Glomerular visceral epithelial cell (primary cell): Measurements from ENCODE around the gene GUCY1A2.
A peak's percentile ranks its signal among the peaks of the same experiment; 100 is the strongest.
"Not testable (repeated sequence)": the region's sequence is repeated elsewhere in the genome, so short reads cannot be mapped to it uniquely, and the experiment has no call there.

Experiments used
- DNase-seq: peaks from one replicate; pipeline ENCODE4 v3.0.0-alpha.2; 2016; ENCODE audit errors: extremely low spot score

GUCY1A2 gene

GRCh38 chr11:106939157-106939556, 79.1 kb downstream of the GUCY1A2 start:
- DNase-seq: no peak

DNA sequence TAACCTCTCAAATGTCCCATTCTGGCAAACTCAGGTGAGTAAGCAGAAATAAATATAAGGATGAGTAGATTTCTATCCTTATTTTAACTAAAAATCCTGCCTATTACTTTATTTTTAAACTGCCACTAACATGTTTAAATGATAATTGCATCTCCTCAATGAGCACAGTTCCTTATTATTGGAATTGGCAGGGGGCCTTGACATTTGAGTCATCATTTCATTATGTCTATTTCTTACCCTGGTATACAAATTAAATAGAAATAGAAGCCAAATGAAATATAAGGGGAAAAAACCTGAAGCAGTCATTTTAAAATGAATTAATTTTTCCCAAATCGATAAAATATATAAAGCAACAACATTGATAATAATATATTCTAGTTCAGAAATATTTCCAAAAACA, 81.2 kb downstream of the GUCY1A2 start:
- DNase-seq: no peak

DNA sequence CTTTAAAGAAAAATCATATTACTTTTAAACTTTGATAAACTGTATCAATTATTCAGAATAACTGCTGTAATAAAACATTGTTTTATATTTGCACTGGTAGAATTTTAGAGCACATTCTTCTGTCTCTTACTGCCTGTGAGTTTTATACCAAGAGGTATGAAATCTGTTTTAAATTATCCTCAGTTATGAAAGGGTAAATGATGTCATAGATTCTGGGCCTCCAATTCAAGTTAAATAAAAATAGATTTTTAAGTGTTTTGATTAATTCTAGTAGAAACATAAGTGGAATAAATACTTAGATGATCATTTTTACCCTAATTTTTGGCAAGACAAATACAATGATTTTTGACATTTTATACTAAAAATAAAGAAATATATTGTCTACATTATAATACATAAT, 93.0 kb downstream of the GUCY1A2 start:
- no peak for DNase-seq

DNA sequence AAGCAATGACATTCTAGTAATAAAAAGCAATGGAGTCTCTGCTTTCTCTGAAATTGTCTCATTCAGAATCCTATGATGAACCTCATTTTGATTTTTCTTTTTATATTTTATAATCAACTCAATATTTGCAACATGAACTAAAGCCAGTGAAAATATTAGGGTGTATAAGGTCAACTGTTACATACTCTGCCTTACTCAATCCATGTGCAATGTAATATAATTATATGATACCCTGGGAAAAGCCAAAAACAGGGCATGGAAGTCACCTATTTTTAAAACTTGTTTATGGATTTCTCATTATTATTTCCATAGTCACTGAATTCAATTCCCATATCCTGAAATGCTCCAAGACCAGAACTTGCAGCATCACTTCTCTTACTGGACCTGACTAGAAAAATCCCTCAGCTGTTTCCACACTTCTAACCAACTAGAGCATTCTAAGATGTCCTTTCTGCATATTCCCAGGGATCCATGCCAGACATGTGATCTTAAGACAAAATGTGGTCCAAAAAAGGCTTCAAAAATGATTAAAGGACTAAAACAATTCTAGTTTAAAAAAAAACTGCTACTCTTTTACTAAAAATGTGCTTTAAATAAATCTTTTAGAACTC, 97.3 kb downstream of the GUCY1A2 start:
- no peak for DNase-seq

DNA sequence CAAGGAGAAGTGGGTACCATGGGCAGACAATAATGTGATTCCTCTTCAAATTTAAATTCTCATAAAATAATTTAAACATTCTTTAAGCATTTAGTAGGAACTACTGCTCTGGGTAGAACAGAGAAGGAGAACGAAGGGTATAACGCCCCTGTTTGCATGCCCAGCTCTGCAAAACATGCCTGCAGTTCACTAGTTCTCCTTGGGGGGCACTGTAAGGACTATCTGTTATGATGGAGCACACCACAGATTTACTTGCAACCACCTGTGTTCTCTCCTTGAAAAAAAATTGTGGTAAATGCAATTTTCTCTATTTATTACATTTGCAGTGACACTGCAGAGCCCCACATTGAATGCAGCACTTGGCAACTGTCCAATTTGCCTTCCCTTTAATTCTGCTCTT, 100.3 kb downstream of the GUCY1A2 start:
- DNase-seq: peak; percentile 5

DNA sequence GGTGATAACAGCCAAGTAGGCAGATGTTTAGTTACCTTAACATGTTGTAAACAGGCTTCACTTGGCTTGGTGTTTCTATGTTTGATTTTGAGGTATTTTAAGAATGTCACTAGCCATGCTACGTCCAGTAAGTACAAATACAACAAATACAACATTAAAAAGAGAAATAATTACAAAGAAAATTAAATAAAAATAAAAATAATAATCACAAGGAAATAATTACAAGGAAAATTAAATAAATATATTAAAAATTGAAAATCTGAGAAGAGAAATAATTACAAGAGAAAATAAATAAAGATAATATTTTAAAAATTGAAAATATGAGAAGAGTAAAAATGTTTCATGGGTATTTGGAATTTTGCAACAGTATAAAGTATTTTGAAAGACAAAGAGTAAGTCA, 103.9 kb downstream of the GUCY1A2 start:
- DNase-seq: no peak

- no peak for DNase-seq
These were observed 105.1 kb downstream of the GUCY1A2 start for GRCh38 chr11:106913141-106913540.

DNA sequence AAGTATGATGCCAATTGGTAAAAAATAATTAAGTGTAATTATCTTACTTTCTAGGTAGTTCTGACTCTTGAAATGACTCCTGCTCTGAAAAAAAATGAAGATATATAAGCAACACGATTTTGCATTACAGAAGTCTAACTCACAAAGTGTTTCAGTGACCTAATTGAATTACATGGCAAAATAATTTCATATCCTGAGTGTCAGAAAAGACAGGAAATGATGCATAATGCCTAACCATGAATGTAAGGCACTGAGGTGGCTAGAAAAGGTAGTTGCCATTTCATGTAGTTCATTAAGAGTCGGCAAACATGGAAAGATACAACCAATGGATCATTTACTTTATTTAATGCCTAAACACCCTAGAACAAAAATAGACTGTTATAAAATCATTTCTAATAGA, 113.5 kb downstream of the GUCY1A2 start:
- no peak for DNase-seq

- no peak for DNase-seq
These were observed 128.6 kb downstream of the GUCY1A2 start for GRCh38 chr11:106889718-106890117.

DNA sequence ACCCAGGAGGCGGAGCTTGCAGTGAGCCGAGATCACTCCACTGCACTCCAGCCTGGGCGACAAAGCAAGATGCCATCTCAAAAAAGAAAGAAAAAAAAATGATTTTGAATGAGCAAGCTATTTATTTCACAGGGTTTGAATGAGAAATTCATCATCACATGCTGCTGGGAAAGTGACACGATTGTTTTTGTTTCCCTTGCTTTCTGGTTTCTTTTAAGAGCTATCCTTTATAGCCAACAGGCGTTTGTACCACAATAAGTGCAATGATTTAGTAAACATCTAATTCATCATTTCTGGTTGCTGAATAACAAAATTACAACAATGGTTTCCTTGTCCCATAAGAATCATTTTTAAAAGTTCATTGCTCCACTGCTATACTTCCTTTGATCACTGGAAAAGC, 129.9 kb downstream of the GUCY1A2 start:
- DNase-seq: no peak

GRCh38 chr11:106883693-106884092, 134.6 kb downstream of the GUCY1A2 start:
- DNase-seq: not testable (repeated sequence)

DNA sequence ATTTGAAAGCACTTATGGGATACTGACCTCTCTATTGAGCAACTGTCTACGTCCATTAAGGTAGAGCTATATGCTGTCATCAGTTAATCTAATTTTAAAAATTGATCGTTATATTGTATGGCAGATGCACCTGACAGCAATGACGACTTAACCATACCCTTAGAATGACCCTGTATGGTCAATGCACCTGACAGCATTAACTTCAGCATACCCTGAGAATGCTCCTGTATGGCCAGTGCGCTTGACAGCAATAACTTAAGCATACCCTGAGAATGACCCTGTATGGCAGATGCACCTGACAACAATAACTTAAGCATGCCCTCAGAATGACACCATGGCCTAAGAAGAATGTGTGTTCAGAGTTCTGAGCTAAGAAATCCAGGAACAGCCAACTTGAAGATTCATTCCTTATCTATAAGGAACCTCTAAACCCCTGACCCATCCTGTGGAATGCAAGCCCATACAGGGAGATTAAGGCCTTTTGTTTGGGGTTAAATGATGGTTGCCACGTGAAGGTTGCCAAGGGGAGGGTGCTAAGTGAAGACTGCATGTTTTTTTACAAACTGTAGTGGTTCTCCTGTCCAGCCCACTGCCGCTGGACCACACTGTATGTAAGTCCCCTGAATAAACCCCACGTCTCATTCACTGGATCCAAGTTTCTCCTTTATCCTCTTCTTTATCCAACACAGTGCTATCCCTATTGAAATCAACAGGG, 138.3 kb downstream of the GUCY1A2 start:
- DNase-seq: no peak

DNA sequence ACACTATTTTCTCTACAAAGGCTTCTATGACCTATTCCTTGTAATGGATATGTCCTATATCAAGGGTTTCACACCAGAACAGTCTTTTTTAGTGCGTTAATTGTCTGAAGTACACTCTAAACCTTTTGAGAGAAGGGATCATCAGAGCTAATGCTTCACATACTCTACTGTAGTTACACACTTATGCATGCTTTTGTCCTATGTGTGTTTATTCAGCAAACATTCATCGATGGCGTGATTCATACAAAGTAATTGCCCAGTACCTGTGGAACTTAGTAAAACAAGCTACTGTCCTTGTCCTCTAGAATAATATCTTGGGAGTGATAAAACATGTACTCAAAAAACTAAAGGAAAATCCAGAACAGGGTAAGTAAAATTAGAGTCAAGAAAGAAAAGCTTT, 139.2 kb downstream of the GUCY1A2 start:
- DNase-seq: no peak

DNA sequence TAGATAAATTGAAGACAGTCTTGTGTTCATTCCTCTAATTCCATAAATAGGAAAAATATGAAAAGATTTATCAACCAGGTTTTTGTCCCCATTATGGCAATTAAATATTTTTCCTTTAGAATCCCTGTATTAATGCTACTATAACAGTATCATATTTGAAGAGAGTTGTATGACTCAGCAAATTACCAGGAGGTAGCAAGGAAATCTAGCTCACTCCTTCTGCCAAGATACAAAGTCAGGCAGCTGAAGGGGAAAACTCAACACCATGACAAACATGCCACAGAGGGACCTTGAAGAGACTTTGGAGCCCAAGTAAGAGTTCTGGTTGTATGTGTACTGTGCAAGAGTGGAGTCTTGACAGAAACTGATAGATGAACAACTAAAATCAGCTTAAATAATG, 143.3 kb downstream of the GUCY1A2 start:
- DNase-seq: no peak

- DNase-seq: no peak
These were observed 146.0 kb downstream of the GUCY1A2 start for GRCh38 chr11:106872246-106872645.

DNA sequence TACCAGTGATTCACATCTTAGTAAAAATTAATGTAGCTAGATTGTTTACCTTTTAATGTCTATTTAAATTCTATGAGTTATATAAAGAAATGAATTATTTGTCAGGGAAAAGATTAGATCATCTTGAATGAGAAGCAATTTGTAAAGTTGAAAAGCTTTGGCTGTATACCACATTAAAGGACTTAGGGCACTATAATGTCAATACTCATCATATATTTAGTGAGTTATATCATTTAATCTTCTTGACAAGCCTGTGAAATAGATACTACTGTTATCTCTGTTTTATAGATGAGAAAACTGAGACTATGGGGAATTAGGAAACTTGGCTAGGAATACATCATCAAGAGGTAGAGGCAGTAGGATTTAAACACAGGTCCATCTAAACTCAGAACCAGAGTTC, 160.1 kb downstream of the GUCY1A2 start:
- no peak for DNase-seq

DNA sequence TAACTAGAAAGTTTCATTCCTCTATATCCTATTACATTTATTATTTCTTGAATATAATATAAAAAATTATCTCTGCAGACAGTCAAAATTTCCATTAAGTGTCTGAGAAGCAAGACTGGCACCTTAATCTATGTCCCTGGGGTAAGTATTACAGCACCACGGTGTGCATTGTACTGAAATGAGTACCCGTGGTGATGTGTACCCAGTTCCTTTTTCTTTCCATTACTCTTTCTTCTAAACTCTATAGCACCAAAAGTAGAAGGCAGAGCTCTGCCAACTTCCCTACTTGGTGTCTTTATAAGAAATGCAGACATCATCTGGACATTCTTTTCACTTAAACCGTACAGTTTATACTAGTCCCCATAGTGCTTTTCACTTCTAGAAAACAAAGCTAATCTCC, 161.7 kb downstream of the GUCY1A2 start:
- no peak for DNase-seq

- no peak for DNase-seq
These were observed 163.8 kb downstream of the GUCY1A2 start for GRCh38 chr11:106854429-106854828.

- DNase-seq: no peak
These were observed 164.3 kb downstream of the GUCY1A2 start for GRCh38 chr11:106853850-106854401.

DNA sequence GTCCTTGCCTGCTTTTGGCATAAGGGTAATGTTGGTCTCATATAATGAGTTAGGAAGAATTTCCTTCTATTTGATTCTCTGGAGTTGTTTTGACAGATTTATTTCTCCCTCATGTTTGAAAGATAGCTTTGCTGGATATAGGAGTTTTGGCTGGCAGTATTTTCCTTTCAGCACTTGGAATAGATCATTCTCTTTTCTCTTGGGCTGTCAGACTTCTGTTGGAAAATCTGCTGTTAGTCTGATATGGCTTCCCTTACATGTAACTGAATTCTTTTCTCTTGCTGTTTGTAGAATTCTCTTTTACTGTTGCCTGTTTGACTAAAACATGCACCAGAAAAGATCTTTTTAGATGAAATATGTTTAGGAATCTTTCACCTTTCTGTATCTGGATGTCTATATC, 165.5 kb downstream of the GUCY1A2 start:
- no peak for DNase-seq

GRCh38 chr11:106848526-106848925, 169.8 kb downstream of the GUCY1A2 start:
- DNase-seq: no peak

DNA sequence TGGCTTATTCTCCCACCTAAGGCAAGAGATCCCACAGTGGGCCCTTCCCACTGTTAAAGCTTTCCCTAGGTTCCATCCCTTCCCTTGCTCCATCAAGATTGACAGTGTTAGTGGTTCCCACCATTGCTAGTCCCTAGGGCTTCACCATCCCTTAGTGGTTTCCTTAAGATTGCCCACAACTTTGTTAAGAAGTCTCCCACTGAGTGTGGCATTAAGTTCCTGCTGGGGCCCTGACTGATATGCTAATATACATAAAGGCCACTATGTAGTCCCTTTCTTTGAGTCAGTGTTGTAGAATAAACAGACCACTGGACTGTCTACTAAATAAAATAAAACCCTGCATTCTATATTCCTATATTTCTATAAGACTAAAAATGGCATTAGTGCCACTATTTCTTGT, 176.1 kb downstream of the GUCY1A2 start:
- no peak for DNase-seq

- no peak for DNase-seq
These were observed 177.3 kb downstream of the GUCY1A2 start for GRCh38 chr11:106840947-106841346.

DNA sequence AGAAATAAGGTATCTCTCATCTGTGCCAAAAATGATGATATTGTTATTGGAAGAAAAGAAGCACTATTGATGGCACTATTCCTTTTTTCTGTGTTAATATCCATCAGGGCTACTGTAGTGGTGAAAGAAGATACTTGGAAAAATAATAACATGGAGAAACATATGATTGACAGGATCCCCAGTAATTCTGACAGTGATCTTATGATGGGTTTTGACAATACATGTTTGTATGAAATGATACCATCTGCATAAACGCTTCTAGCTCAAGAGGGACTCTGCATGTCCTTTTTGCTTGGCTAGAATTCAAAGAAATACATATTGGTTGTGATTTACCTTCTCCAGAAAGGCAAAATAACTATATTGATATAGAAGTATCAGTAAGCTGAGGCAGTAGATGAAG, 178.1 kb downstream of the GUCY1A2 start:
- no peak for DNase-seq
